ENCODE data around the gene RLF. TPM values are rescaled to one million over a fixed set of nuclear protein-coding genes. Genes with fewer than 3 reads are reported as not detected.
A peak's percentile ranks its signal among the peaks of the same experiment; 100 is the strongest.

The RLF gene
- total RNA-seq, 1 experiment from 2014 or later: 19.6 TPM

GRCh38 chr1:40270152-40270834 is 109.1 kb downstream of the RLF start:
- DNase-seq (ENCODE audit: low read depth): peak; percentile 70

DNA sequence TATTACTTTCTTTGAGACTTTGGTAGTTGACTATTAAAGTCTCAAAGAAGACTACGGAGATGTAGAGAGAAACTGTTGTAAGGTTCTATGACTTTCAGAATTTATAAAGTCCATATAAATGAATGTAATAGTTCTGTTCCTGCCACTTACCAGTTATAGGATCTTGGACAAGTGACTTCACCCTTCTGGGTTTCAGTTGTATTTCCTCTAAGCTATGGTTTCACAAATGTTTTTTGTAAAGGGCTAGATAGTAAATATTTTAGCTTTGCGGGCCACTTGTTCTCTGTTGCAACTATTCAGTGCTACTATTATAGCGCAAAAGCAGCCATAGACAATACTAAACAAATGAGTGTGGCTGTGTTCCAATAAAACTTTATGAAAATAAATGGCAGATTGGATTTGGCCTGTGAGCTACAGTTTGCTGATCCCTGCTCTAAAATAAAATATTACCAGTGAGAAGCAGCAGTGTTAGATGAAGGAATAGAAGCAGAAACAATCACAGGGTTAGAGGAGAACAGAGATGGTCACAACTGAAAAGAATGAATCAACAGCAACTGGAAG is 111.5 kb downstream of the RLF start:
- no peak for DNase-seq (ENCODE audit: low read depth)

DNA sequence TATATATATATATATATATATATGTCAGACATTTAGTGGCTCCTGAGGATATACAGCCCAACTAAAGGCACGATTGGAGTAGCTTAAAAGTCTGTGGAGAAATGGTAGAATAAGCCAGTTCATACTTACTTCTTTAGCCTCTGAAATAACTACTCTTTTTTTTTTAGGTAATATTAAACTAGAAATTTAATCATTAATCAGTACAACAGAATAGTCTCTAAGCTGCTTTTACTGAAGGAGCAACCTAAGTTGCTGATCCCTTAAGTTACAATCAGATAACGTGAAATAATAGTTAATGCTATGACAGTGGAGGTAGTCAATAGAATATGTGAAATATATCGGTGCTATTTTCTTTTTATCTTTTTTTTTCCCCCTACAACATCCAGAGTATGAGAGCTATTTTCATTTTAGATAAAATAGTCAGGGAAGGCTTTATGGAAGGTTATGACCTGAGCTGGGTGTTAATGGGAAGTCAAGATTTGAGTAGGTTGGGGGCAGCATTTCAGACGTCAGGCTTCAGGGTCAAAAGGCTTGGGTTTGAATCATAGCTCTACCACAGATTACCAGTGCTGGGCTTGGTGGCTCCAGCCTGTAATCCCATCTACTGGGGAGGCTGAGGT is 112.5 kb downstream of the RLF start:
- DNase-seq (ENCODE audit: low read depth): no peak

- no peak for DNase-seq (ENCODE audit: low read depth)
These were observed 113.1 kb downstream of the RLF start for GRCh38 chr1:40274331-40274730.

GRCh38 chr1:40276122-40276521 is 114.9 kb downstream of the RLF start:
- DNase-seq (ENCODE audit: low read depth): no peak

- DNase-seq (ENCODE audit: low read depth): no peak
These were observed 120.7 kb downstream of the RLF start for GRCh38 chr1:40281853-40282252.

Other genes starting within 250 kb of the RLF start
- 1.2 and 2.3 TPM in 2 replicates for gene MFSD2A, start 206.2 kb upstream of the RLF start, total RNA-seq (2014; rRNA removed; shearing (Covaris generic))
- gene CAP1, start 120.7 kb upstream of the RLF start, total RNA-seq (2014; rRNA removed; shearing (Covaris generic)): 371 and 481 TPM in 2 replicates
- gene PPT1, start 64.1 kb upstream of the RLF start, total RNA-seq (2014; rRNA removed; shearing (Covaris generic)): 112 TPM in 2 replicates
- gene TMCO2, start 86.5 kb downstream of the RLF start, total RNA-seq (2014; rRNA removed; shearing (Covaris generic)): not detected in 2 replicates
- 88.3 and 109 TPM in 2 replicates for gene ZMPSTE24, start 96.8 kb downstream of the RLF start, total RNA-seq (2014; rRNA removed; shearing (Covaris generic))
- 2.8 and 11.1 TPM in 2 replicates for gene COL9A2, start 155.9 kb downstream of the RLF start, total RNA-seq (2014; rRNA removed; shearing (Covaris generic))
- gene SMAP2, start 212.3 kb downstream of the RLF start, total RNA-seq (2014; rRNA removed; shearing (Covaris generic)): 33.1 and 35.4 TPM in 2 replicates

Measured in M059J (cell line).